GM19463 (cell line): ENCODE data around the gene DNAJC4.

Source experiments
- ATAC-seq: cut with Tn5 transposase; IDR thresholded peaks from one replicate; pipeline ENCODE4 v1.9.1; 2021; ENCODE audit warnings: mild to moderate bottlenecking, moderate library complexity; ENCODE audit not compliant: unreplicated experiment

Gene DNAJC4

GRCh38 chr11:64227405-64227956, 2.9 kb upstream of the DNAJC4 start:
- ATAC-seq = no peak

- no peak for ATAC-seq
These were observed 1.1 kb upstream of the DNAJC4 start for GRCh38 chr11:64229090-64229743.

- ATAC-seq = no peak
These were observed 591 bp upstream of the DNAJC4 start for GRCh38 chr11:64229744-64230170.

GRCh38 chr11:64230985-64231365, 627 bp downstream of the DNAJC4 start:
- no peak for ATAC-seq

GRCh38 chr11:64231546-64231945, 1.2 kb downstream of the DNAJC4 start:
- ATAC-seq = no peak

- ATAC-seq = no peak
These were observed 2.0 kb downstream of the DNAJC4 start for GRCh38 chr11:64232182-64232966.

GRCh38 chr11:64232967-64233315, 2.6 kb downstream of the DNAJC4 start:
- ATAC-seq = no peak

GRCh38 chr11:64233913-64234586, 3.7 kb downstream of the DNAJC4 start, which contains the start of gene VEGFB:
Gene VEGFB, plus strand, starts transcription at chr11:64234584. Its CDS starts 250 bp downstream, at chr11:64234834.
- ATAC-seq = peak; percentile 48

- ATAC-seq = peak; percentile 28
These were observed 4.5 kb downstream of the DNAJC4 start for GRCh38 chr11:64234647-64235379.

- no peak for ATAC-seq
These were observed 5.3 kb downstream of the DNAJC4 start for GRCh38 chr11:64235437-64236161.

- no peak for ATAC-seq
These were observed 7.2 kb downstream of the DNAJC4 start for GRCh38 chr11:64237484-64237951.

GRCh38 chr11:64238076-64238475, 7.7 kb downstream of the DNAJC4 start:
- ATAC-seq = no peak

- no peak for ATAC-seq
These were observed 8.7 kb downstream of the DNAJC4 start for GRCh38 chr11:64238999-64239398.

- ATAC-seq = no peak
These were observed 9.5 kb downstream of the DNAJC4 start for GRCh38 chr11:64239662-64240434.

GRCh38 chr11:64240435-64241240, 10.3 kb downstream of the DNAJC4 start, which contains the start of gene FKBP2:
Gene FKBP2, plus strand, starts transcription at chr11:64241095. Its CDS starts 1,293 bp downstream, at chr11:64242388.
- peak; percentile 38 for ATAC-seq

GRCh38 chr11:64241241-64241490, 10.8 kb downstream of the DNAJC4 start:
- peak; percentile 67 for ATAC-seq

- peak; percentile 3 for ATAC-seq
These were observed 11.4 kb downstream of the DNAJC4 start for GRCh38 chr11:64241491-64242374.
